ENCODE results near the gene GHRHR.

Gene GHRHR

GRCh38 chr7:30917216-30917893, 46.4 kb upstream of the GHRHR start:
- no peak overlapping the region for H3K9ac ChIP-seq (ENCODE audit: low read length)
- H3K9me3 ChIP-seq (ENCODE audit: low read length): no peaks in the 10 kb centered on the region
- no peak overlapping the region for H3K4me3 ChIP-seq (ENCODE audit: low read depth, low read length, poor library complexity, severe bottlenecking)
- TF ChIP-seq CTCF (IDR thresholded peaks at IDR 0.05; ENCODE audit: low read length): no peak
- no peak for TF ChIP-seq EZH2 (IDR thresholded peaks at IDR 0.05; ENCODE audit: borderline replicate concordance, low read length)
- no peaks in the 10 kb centered on the region for H3F3A ChIP-seq (ENCODE audit: insufficient read depth, low read length)
- H3K4me2 ChIP-seq (ENCODE audit: low read length): no peak overlapping the region
- H3K79me2 ChIP-seq (ENCODE audit: insufficient read depth, low read length): no peaks in the 10 kb centered on the region
- no peaks in the 10 kb centered on the region for H3K36me3 ChIP-seq (ENCODE audit: insufficient read depth, low read length)
- no peak overlapping the region for H3K27ac ChIP-seq (ENCODE audit: low read depth, low read length, poor library complexity, severe bottlenecking)
- H2AFZ ChIP-seq (ENCODE audit: low read length): no peak overlapping the region
- H3K4me1 ChIP-seq (ENCODE audit: insufficient read depth, low read length, severe bottlenecking): no peaks in the 10 kb centered on the region
- H4K20me1 ChIP-seq (ENCODE audit: insufficient read depth, low read length): no peaks in the 10 kb centered on the region
- H3K27me3 ChIP-seq (ENCODE audit: insufficient read depth, low read length): peaks cover 7% of the 10 kb centered on the region; the same call in 1 of the 2 replicates
- H3K9me2 ChIP-seq (ENCODE audit: low read depth, low read length): no peaks in the 10 kb centered on the region

- H3K4me2 ChIP-seq (ENCODE audit: low read length): no peak overlapping the region
- H3K9ac ChIP-seq (ENCODE audit: low read length): no peak overlapping the region
These were observed 45.1 kb upstream of the GHRHR start for GRCh38 chr7:30918676-30919075.

GRCh38 chr7:30920021-30920583, 43.7 kb upstream of the GHRHR start:
- peaks cover 17% of the 10 kb centered on the region; the same call in 1 of the 2 replicates for H3K27me3 ChIP-seq (ENCODE audit: insufficient read depth, low read length)
- no peaks in the 10 kb centered on the region for H3F3A ChIP-seq (ENCODE audit: insufficient read depth, low read length)
- no peaks in the 10 kb centered on the region for H3K9me3 ChIP-seq (ENCODE audit: low read length)
- H3K4me2 ChIP-seq (ENCODE audit: low read length): no peak overlapping the region
- no peaks in the 10 kb centered on the region for H3K36me3 ChIP-seq (ENCODE audit: insufficient read depth, low read length)
- H3K9ac ChIP-seq (ENCODE audit: low read length): no peak overlapping the region
- no peaks in the 10 kb centered on the region for H4K20me1 ChIP-seq (ENCODE audit: insufficient read depth, low read length)
- no peak overlapping the region for H3K4me3 ChIP-seq (ENCODE audit: low read depth, low read length, poor library complexity, severe bottlenecking)
- no peak for TF ChIP-seq EZH2 (IDR thresholded peaks at IDR 0.05; ENCODE audit: borderline replicate concordance, low read length)
- no peak overlapping the region for H3K27ac ChIP-seq (ENCODE audit: low read depth, low read length, poor library complexity, severe bottlenecking)
- H2AFZ ChIP-seq (ENCODE audit: low read length): no peak overlapping the region
- H3K9me2 ChIP-seq (ENCODE audit: low read depth, low read length): no peaks in the 10 kb centered on the region
- no peaks in the 10 kb centered on the region for H3K4me1 ChIP-seq (ENCODE audit: insufficient read depth, low read length, severe bottlenecking)
- H3K79me2 ChIP-seq (ENCODE audit: insufficient read depth, low read length): no peaks in the 10 kb centered on the region

More at GRCh38 chr7:30918676-30919075, 45.1 kb upstream of the GHRHR start:
- H3K27ac ChIP-seq (ENCODE audit: low read depth, low read length, poor library complexity, severe bottlenecking): no peak overlapping the region
- H3K9me3 ChIP-seq (ENCODE audit: low read length): no peaks in the 10 kb centered on the region
- peaks cover 13% of the 10 kb centered on the region; the same call in 1 of the 2 replicates for H3K27me3 ChIP-seq (ENCODE audit: insufficient read depth, low read length)
- H2AFZ ChIP-seq (ENCODE audit: low read length): no peak overlapping the region
- no peaks in the 10 kb centered on the region for H3K36me3 ChIP-seq (ENCODE audit: insufficient read depth, low read length)
- H3K4me1 ChIP-seq (ENCODE audit: insufficient read depth, low read length, severe bottlenecking): no peaks in the 10 kb centered on the region
- no peaks in the 10 kb centered on the region for H4K20me1 ChIP-seq (ENCODE audit: insufficient read depth, low read length)
- H3F3A ChIP-seq (ENCODE audit: insufficient read depth, low read length): no peaks in the 10 kb centered on the region
- H3K4me3 ChIP-seq (ENCODE audit: low read depth, low read length, poor library complexity, severe bottlenecking): no peak overlapping the region
- H3K9me2 ChIP-seq (ENCODE audit: low read depth, low read length): no peaks in the 10 kb centered on the region
- H3K79me2 ChIP-seq (ENCODE audit: insufficient read depth, low read length): no peaks in the 10 kb centered on the region
- TF ChIP-seq CTCF (IDR thresholded peaks at IDR 0.05; ENCODE audit: low read length) (no peak), EZH2 (IDR thresholded peaks at IDR 0.05; ENCODE audit: borderline replicate concordance, low read length) (no peak)
